Parathyroid adenoma (tissue), 2 donors: ENCODE results near the gene LBHD2.

ENCODE experiments used
- H2AFZ ChIP-seq: fragments of 300-600 bp; sonication (generic); one replicate; pipeline ENCODE4 v1.7.0; 2017; ENCODE audit warnings: antibody characterized with exemption, mild to moderate bottlenecking
- H3K27ac ChIP-seq: fragments of 300-600 bp; sonication (generic); one replicate; pipeline ENCODE4 v1.7.0; 2017
- H3K27me3 ChIP-seq: fragments of 300-600 bp; sonication (generic); one replicate; pipeline ENCODE4 v1.7.0; 2017; ENCODE audit warnings: low read length; ENCODE audit not compliant: control insufficient read depth, insufficient read depth
- H3K36me3 ChIP-seq: fragments of 300-600 bp; sonication (generic); one replicate; pipeline ENCODE4 v1.7.0; 2017; ENCODE audit warnings: low read length; ENCODE audit not compliant: control insufficient read depth, insufficient read depth
- H3K4me1 ChIP-seq: fragments of 300-600 bp; sonication (generic); one replicate; pipeline ENCODE4 v1.7.0; 2017; ENCODE audit warnings: control low read depth
- H3K4me2 ChIP-seq: fragments of 300-600 bp; sonication (generic); one replicate; pipeline ENCODE4 v1.7.0; 2017; ENCODE audit warnings: low read length
- H3K4me3 ChIP-seq: fragments of 300-600 bp; sonication (generic); one replicate; pipeline ENCODE4 v1.7.0; 2017; ENCODE audit warnings: low read depth, low read length
- H3K79me2 ChIP-seq: fragments of 300-600 bp; sonication (generic); one replicate; pipeline ENCODE4 v1.7.0; 2017; ENCODE audit warnings: control low read depth
- H3K9ac ChIP-seq: fragments of 300-600 bp; sonication (generic); one replicate; pipeline ENCODE4 v1.7.0; 2017; ENCODE audit warnings: mild to moderate bottlenecking
- H3K9me3 ChIP-seq: fragments of 300-600 bp; sonication (generic); one replicate; pipeline ENCODE4 v1.7.0; 2017; ENCODE audit warnings: low read length; ENCODE audit not compliant: control insufficient read depth
- CTCF ChIP-seq: fragments of 300-600 bp; sonication (generic); IDR thresholded peaks from one replicate; pipeline ENCODE4 v1.7.0; 2017; ENCODE audit warnings: antibody characterized with exemption, mild to moderate bottlenecking
- donor health status: primary hyperparathyroidism.

The LBHD2 gene

GRCh38 chr14:103101257-103101962 is 17.4 kb downstream of the LBHD2 start:
- H3K4me1 ChIP-seq = peaks cover 16% of the 10 kb centered on the region
- no peak overlapping the region for H3K27ac ChIP-seq
- H3K4me3 ChIP-seq = no peak overlapping the region
- no peak for TF ChIP-seq CTCF
- H3K79me2 ChIP-seq = no peaks in the 10 kb centered on the region
- H3K27me3 ChIP-seq = peaks cover 3% of the 10 kb centered on the region
- H3K36me3 ChIP-seq = no peaks in the 10 kb centered on the region
- no peak overlapping the region for H3K9ac ChIP-seq
- H3K9me3 ChIP-seq = no peaks in the 10 kb centered on the region
- H2AFZ ChIP-seq = no peak overlapping the region
- no peak overlapping the region for H3K4me2 ChIP-seq

- Histone ChIP-seq H3K27me3 (peaks cover 3% of the 10 kb centered on the region), H3K4me1 (peaks cover 16% of the 10 kb centered on the region), H3K9ac (no peak overlapping the region), H3K79me2 (no peaks in the 10 kb centered on the region), H3K36me3 (no peaks in the 10 kb centered on the region), H3K9me3 (no peaks in the 10 kb centered on the region), H3K27ac (no peak overlapping the region), H2AFZ (no peak overlapping the region), H3K4me3 (no peak overlapping the region), H3K4me2 (no peak overlapping the region)
- no peak for TF ChIP-seq CTCF
Measured at GRCh38 chr14:103101963-103102688, 18.1 kb downstream of the LBHD2 start.

DNA sequence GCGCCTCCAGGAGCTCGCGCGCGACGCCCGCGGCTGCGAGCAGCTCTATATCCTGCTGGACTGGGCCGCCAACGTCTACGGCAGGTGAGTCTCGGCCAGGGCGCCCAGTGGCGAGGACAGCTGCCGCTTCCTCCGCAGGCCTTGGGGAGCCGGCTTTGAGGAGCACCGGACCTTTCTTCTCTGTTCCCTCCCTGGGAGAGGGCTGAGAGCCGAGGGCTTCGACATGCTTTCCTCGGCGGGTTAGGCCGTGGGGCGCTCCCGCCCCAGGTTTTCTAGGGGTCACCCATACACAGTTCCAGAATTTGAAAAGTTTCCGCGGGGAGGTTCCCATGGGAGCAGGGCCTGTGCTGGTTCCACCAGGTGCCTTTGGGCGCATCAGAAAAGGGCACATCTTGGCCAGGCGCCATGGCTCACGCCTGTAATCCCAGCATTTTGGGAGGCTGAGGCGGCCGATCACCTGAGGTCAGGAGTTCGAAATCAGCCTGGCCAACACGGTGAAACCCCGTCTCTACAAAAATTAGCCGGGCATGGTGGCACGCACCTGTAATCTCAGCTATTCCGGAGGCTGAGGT is 18.8 kb downstream of the LBHD2 start:
- H3K9me3 ChIP-seq = no peaks in the 10 kb centered on the region
- H3K27me3 ChIP-seq = peaks cover 3% of the 10 kb centered on the region
- no peaks in the 10 kb centered on the region for H3K79me2 ChIP-seq
- H3K36me3 ChIP-seq = no peaks in the 10 kb centered on the region
- no peak overlapping the region for H3K27ac ChIP-seq
- H3K4me2 ChIP-seq = no peak overlapping the region
- no peak overlapping the region for H3K9ac ChIP-seq
- no peak overlapping the region for H2AFZ ChIP-seq
- H3K4me1 ChIP-seq = peaks cover 16% of the 10 kb centered on the region
- no peak for TF ChIP-seq CTCF
- no peak overlapping the region for H3K4me3 ChIP-seq

- Histone ChIP-seq H3K27me3 (peaks cover 3% of the 10 kb centered on the region), H3K36me3 (no peaks in the 10 kb centered on the region), H3K9me3 (no peaks in the 10 kb centered on the region), H3K4me1 (peaks cover 16% of the 10 kb centered on the region), H3K27ac (no peak overlapping the region), H3K4me3 (peak overlapping the region; percentile 35), H3K4me2 (peak overlapping the region; percentile 84), H3K79me2 (no peaks in the 10 kb centered on the region), H3K9ac (no peak overlapping the region), H2AFZ (peak overlapping the region; percentile 76)
- TF ChIP-seq CTCF = no peak
Measured at GRCh38 chr14:103103461-103104388, 19.7 kb downstream of the LBHD2 start.
